HG02938 (cell line): ENCODE results near the gene RPL13.

Experiments
- ATAC-seq: cut with Tn5 transposase; IDR thresholded peaks from one replicate; pipeline ENCODE4 v1.9.1; 2021; ENCODE audit warnings: mild to moderate bottlenecking, moderate library complexity; ENCODE audit not compliant: unreplicated experiment

Gene RPL13

GRCh38 chr16:89596061-89596689 lies 35.7 kb downstream of the RPL13 start:
- no peak for ATAC-seq

- ATAC-seq, result no peak
These were observed 36.6 kb downstream of the RPL13 start for GRCh38 chr16:89596957-89597649.

- ATAC-seq, result no peak
These were observed 37.7 kb downstream of the RPL13 start for GRCh38 chr16:89598199-89598598.

GRCh38 chr16:89599451-89599858 lies 39.0 kb downstream of the RPL13 start:
- ATAC-seq, result no peak

- no peak for ATAC-seq
These were observed 39.4 kb downstream of the RPL13 start for GRCh38 chr16:89599902-89600301.

GRCh38 chr16:89600427-89600826 lies 39.9 kb downstream of the RPL13 start:
- no peak for ATAC-seq

- no peak for ATAC-seq
These were observed 40.5 kb downstream of the RPL13 start for GRCh38 chr16:89600956-89601355.

- ATAC-seq, result no peak
These were observed 41.4 kb downstream of the RPL13 start for GRCh38 chr16:89601906-89602272.

- no peak for ATAC-seq
These were observed 41.9 kb downstream of the RPL13 start for GRCh38 chr16:89602273-89602951.

GRCh38 chr16:89602952-89603590 lies 42.6 kb downstream of the RPL13 start:
- ATAC-seq, result no peak

- ATAC-seq, result no peak
These were observed 44.3 kb downstream of the RPL13 start for GRCh38 chr16:89604764-89605163.

- no peak for ATAC-seq
These were observed 44.9 kb downstream of the RPL13 start for GRCh38 chr16:89605186-89605970.

GRCh38 chr16:89606006-89606405 lies 45.5 kb downstream of the RPL13 start:
- no peak for ATAC-seq

- no peak for ATAC-seq
These were observed 47.0 kb downstream of the RPL13 start for GRCh38 chr16:89607453-89607852.

GRCh38 chr16:89607937-89608740 lies 47.7 kb downstream of the RPL13 start:
- no peak for ATAC-seq

- no peak for ATAC-seq
These were observed 49.6 kb downstream of the RPL13 start for GRCh38 chr16:89610108-89610453.

GRCh38 chr16:89612415-89613166 lies 52.1 kb downstream of the RPL13 start:
- ATAC-seq, result no peak

- ATAC-seq, result no peak
These were observed 52.9 kb downstream of the RPL13 start, which contains the start of gene DPEP1 for GRCh38 chr16:89613231-89613953. TSS of gene DPEP1 (plus strand) at chr16:89613642. CDS start at chr16:89630411, 16,769 bp downstream.
